Muscle of leg (tissue), 11 donors: ENCODE results near the gene HSDL2. TPM values are rescaled to one million over a fixed set of nuclear protein-coding genes. Genes with fewer than 3 reads are reported as not detected.
"Not testable (repeated sequence)": the region's sequence is repeated elsewhere in the genome, so short reads cannot be mapped to it uniquely, and the experiment has no call there.

ENCODE experiments used
- DNase-seq: peaks from one replicate; pipeline ENCODE4 v3.0.0; 2013
- H3K27ac ChIP-seq: one replicate; pipeline ENCODE4 v1.5.1; 2013; ENCODE audit warnings: mild to moderate bottlenecking, low read length, control low read depth
- H3K27me3 ChIP-seq: one replicate; pipeline ENCODE4 v1.6.1; 2013; ENCODE audit warnings: low read length; ENCODE audit not compliant: control insufficient read depth, insufficient read depth
- H3K36me3 ChIP-seq: one replicate; pipeline ENCODE4 v1.6.1; 2013; ENCODE audit warnings: low read length; ENCODE audit not compliant: control insufficient read depth, insufficient read depth
- H3K4me1 ChIP-seq: one replicate; pipeline ENCODE4 v1.6.1; 2013; ENCODE audit warnings: low read length; ENCODE audit not compliant: control insufficient read depth, insufficient read depth
- H3K4me3 ChIP-seq: one replicate; pipeline ENCODE4 v1.5.1; 2013; ENCODE audit warnings: low read length, control low read depth
- H3K9me3 ChIP-seq: replicated peaks from 2 replicates; pipeline ENCODE4 v1.6.1; 2013; ENCODE audit warnings: low read depth, low read length; ENCODE audit not compliant: control insufficient read depth
- WGBS: methylation state at CpG from one replicate; pipeline ENCODE4 v1.1.5; 2013; ENCODE audit warnings: missing lambda C conversion rate; ENCODE audit not compliant: insufficient coverage; 5-methylcytosine and 5-hydroxymethylcytosine counted together
- polyA plus RNA-seq, 8 donors: library from polyadenylated mRNA; unstranded; fragments of 120-200 nt; gene quantifications; one replicate each; pipeline versions ENCODE4 v1.2.1 to v1.2.3, GENCODE V29; 2013; ENCODE audit warnings: inconsistent platforms in 1 of 8, low replicate concordance in 1 of 8; ENCODE audit not compliant: insufficient read length in 8 of 8, insufficient read depth in 1 of 8
- total RNA-seq: library from RNA; stranded (reverse); fragments of 120-200 nt; gene quantifications from one replicate; pipeline ENCODE4 v1.2.4, GENCODE V29; 2013

Gene HSDL2
- total and polyA plus RNA-seq, 9 donors = 53.3 to 78.1 (median 66.7) TPM

- H3K27me3 ChIP-seq = no peaks in the 10 kb centered on the region
- no peak overlapping the region for H3K4me3 ChIP-seq
- H3K27ac ChIP-seq = no peak overlapping the region
- H3K36me3 ChIP-seq = no peaks in the 10 kb centered on the region
- H3K9me3 ChIP-seq = peaks cover 3% of the 10 kb centered on the region
- DNase-seq = peak; percentile 60
- WGBS = 20% methylated on average over 1 of the region's 4 CpGs
- no peaks in the 10 kb centered on the region for H3K4me1 ChIP-seq
Measured at GRCh38 chr9:112361601-112362000, 18.3 kb upstream of the HSDL2 start.

GRCh38 chr9:112364761-112365160, 15.1 kb upstream of the HSDL2 start:
- no peak overlapping the region for H3K4me3 ChIP-seq
- no peak overlapping the region for H3K27ac ChIP-seq
- WGBS = 83% methylated on average over 2 of the region's 3 CpGs
- no peaks in the 10 kb centered on the region for H3K27me3 ChIP-seq
- no peak for DNase-seq
- no peaks in the 10 kb centered on the region for H3K36me3 ChIP-seq
- no peaks in the 10 kb centered on the region for H3K4me1 ChIP-seq
- peaks cover 12% of the 10 kb centered on the region for H3K9me3 ChIP-seq

- H3K27ac ChIP-seq, DNase-seq, H3K36me3 ChIP-seq, H3K4me3 ChIP-seq, H3K4me1 ChIP-seq, H3K27me3 ChIP-seq: not testable (repeated sequence)
- 100% methylated on average over 1 of the region's 3 CpGs for WGBS
- H3K9me3 ChIP-seq = peaks cover 13% of the 10 kb centered on the region
Measured at GRCh38 chr9:112365257-112365656, 14.7 kb upstream of the HSDL2 start.

GRCh38 chr9:112366591-112366990, 13.3 kb upstream of the HSDL2 start:
- DNase-seq = no peak
- H3K36me3 ChIP-seq = no peaks in the 10 kb centered on the region
- WGBS = 100% methylated on average over 2 of the region's 3 CpGs
- no peak overlapping the region for H3K4me3 ChIP-seq
- no peak overlapping the region for H3K27ac ChIP-seq
- H3K27me3 ChIP-seq = no peaks in the 10 kb centered on the region
- H3K9me3 ChIP-seq = peaks cover 19% of the 10 kb centered on the region
- no peaks in the 10 kb centered on the region for H3K4me1 ChIP-seq

- H3K4me1 ChIP-seq = no peaks in the 10 kb centered on the region
- no peak overlapping the region for H3K4me3 ChIP-seq
- H3K9me3 ChIP-seq = peaks cover 19% of the 10 kb centered on the region
- H3K27ac ChIP-seq = no peak overlapping the region
- no peak for DNase-seq
- H3K36me3 ChIP-seq = no peaks in the 10 kb centered on the region
- H3K27me3 ChIP-seq = no peaks in the 10 kb centered on the region
Measured at GRCh38 chr9:112367465-112367864, 12.4 kb upstream of the HSDL2 start.

GRCh38 chr9:112369817-112370216, 10.1 kb upstream of the HSDL2 start:
- peaks cover 19% of the 10 kb centered on the region for H3K9me3 ChIP-seq
- H3K27ac ChIP-seq = no peak overlapping the region
- no peaks in the 10 kb centered on the region for H3K27me3 ChIP-seq
- no CpG with 5 or more reads among the region's 1 CpG for WGBS
- no peak overlapping the region for H3K4me3 ChIP-seq
- H3K4me1 ChIP-seq = no peaks in the 10 kb centered on the region
- H3K36me3 ChIP-seq = no peaks in the 10 kb centered on the region
- no peak for DNase-seq

- H3K9me3 ChIP-seq = peaks cover 19% of the 10 kb centered on the region
- H3K36me3 ChIP-seq = no peaks in the 10 kb centered on the region
- no CpG with 5 or more reads among the region's 1 CpG for WGBS
- no peak for DNase-seq
- no peak overlapping the region for H3K27ac ChIP-seq
- H3K27me3 ChIP-seq = no peaks in the 10 kb centered on the region
- H3K4me1 ChIP-seq = no peaks in the 10 kb centered on the region
- H3K4me3 ChIP-seq = no peak overlapping the region
Measured at GRCh38 chr9:112371060-112371459, 8.8 kb upstream of the HSDL2 start.

- DNase-seq, H3K4me1 ChIP-seq, H3K9me3 ChIP-seq, H3K27ac ChIP-seq, H3K36me3 ChIP-seq, H3K4me3 ChIP-seq, H3K27me3 ChIP-seq: not testable (repeated sequence)
- WGBS = no CpG with 5 or more reads among the region's 2 CpGs
Measured at GRCh38 chr9:112373666-112374065, 6.2 kb upstream of the HSDL2 start.

GRCh38 chr9:112374232-112374631, 5.7 kb upstream of the HSDL2 start:
- not testable (repeated sequence) for H3K27ac ChIP-seq, H3K9me3 ChIP-seq, DNase-seq, H3K36me3 ChIP-seq, H3K4me1 ChIP-seq, H3K4me3 ChIP-seq, H3K27me3 ChIP-seq
- WGBS = no CpG with 5 or more reads among the region's 2 CpGs

- no peak for DNase-seq
- peaks cover 5% of the 10 kb centered on the region for H3K9me3 ChIP-seq
- no peaks in the 10 kb centered on the region for H3K36me3 ChIP-seq
- no peak overlapping the region for H3K27ac ChIP-seq
- H3K4me1 ChIP-seq = peaks cover 3% of the 10 kb centered on the region
- WGBS = 95% methylated on average over 3 of the region's 5 CpGs
- no peaks in the 10 kb centered on the region for H3K27me3 ChIP-seq
- no peak overlapping the region for H3K4me3 ChIP-seq
Measured at GRCh38 chr9:112375361-112375760, 4.5 kb upstream of the HSDL2 start.

- Histone ChIP-seq H3K4me3 (no peak overlapping the region), H3K27ac (no peak overlapping the region), H3K4me1 (peaks cover 3% of the 10 kb centered on the region), H3K27me3 (no peaks in the 10 kb centered on the region), H3K36me3 (no peaks in the 10 kb centered on the region), H3K9me3 (no peaks in the 10 kb centered on the region)
- no peak for DNase-seq
- WGBS = 100% methylated on average over 1 of the region's 2 CpGs
Measured at GRCh38 chr9:112377087-112377486, 2.8 kb upstream of the HSDL2 start.
